ENCODE measurements around the gene HS1BP3.

The HS1BP3 gene

DNA sequence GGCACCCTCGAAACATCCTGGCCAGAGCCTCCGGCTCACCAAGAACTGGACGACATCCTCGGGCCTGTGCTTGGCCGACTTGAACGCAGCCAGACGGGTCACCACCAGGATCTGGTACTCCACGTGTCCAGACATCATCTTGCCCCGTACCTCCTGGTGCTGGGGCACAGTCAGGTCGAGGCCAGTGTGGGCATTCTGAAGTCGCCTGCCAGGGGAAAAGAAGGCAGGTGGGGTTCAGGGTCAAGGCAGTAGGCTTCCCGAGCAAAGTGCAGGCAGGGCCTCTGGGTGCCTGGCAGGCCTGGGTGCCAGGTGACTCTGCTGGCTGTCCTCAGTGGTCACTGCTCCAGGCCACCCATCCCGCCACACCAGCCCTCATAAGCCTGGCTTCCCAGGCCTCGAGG, 5.6 kb downstream of the HS1BP3 start:
- no peak for DNase-seq

DNA sequence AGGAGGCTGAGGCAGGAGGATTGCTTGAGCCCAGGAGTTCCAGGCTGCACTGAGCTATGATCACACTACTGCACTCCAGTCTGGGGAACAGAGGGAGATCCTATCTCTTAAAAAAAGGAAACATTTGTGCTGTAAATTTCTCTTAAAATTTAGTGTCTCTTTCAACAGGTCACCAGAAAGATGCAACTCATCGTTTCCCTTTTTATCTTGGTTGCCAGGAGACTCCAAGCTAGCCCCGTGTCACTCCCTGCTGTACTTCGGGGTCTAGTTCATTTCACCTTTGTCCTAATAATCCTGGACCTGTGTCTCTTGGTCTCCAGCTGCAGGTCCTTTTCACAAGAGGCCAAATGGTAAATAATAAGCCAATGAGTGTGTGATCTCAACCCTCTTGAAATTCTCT, 7.1 kb downstream of the HS1BP3 start:
- no peak for DNase-seq

DNA sequence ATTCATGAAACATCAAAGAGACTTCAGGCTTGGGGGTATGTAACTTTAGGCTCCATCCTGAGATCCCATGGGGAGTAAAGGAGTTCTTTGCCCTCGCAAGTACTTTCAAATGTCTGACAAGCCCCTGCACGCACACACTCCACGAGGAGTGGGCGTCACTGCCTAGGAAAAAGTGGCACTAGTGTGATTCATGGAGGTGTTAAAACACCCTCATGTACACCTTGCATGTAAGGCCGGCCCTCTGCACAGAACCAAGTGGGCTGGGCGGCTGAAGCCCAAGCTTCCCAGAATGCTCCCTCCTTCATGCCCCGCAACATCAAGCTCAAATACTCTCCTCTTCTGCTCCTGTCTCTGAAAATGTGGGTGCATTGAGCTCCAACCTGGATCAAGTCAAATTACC, 7.8 kb downstream of the HS1BP3 start:
- DNase-seq: no peak

DNA sequence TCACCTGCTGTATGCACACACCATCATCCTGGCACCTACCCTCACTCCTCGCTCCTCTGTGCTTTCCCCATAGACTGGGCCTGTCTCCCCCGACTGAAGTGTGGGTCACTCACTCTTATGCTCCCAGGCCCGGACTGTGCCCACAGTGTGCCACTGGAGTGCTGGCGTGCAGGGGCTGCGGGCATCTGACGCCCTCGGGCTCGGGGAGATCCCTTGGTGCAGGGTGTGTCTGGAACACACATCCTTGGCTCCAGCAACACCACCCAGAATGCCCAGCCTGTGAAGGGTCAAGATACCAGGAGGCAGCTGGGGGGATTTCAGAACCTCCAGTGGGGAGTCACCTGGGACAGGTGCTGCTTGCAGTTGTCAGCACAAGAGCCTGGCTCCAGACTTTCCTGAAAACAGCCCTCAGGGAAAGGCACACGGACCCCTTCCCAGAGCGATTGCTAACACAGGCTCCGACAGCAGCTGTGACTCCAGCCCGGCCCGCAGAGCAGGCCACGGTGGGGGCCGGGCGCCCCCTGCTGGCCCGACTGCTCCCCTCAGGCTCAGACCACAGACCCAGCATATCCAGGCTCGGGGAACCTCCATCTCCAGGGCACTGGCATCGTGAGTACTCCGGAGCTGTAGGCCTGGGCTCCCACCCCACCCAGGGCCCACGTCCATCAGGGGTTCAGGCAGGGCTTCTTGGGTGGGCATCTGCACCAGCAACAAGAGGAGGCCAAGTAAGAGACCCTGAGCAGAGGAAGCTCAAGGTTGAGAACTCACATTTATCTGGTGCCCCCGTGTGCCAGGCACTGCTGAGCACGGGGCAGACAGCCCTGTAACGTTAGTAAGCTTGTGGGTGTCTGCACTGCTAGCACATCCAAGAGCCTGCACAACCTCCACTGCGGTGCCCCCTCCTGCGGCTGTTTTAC, 8.6 kb downstream of the HS1BP3 start:
- peak; percentile 41 for DNase-seq

DNA sequence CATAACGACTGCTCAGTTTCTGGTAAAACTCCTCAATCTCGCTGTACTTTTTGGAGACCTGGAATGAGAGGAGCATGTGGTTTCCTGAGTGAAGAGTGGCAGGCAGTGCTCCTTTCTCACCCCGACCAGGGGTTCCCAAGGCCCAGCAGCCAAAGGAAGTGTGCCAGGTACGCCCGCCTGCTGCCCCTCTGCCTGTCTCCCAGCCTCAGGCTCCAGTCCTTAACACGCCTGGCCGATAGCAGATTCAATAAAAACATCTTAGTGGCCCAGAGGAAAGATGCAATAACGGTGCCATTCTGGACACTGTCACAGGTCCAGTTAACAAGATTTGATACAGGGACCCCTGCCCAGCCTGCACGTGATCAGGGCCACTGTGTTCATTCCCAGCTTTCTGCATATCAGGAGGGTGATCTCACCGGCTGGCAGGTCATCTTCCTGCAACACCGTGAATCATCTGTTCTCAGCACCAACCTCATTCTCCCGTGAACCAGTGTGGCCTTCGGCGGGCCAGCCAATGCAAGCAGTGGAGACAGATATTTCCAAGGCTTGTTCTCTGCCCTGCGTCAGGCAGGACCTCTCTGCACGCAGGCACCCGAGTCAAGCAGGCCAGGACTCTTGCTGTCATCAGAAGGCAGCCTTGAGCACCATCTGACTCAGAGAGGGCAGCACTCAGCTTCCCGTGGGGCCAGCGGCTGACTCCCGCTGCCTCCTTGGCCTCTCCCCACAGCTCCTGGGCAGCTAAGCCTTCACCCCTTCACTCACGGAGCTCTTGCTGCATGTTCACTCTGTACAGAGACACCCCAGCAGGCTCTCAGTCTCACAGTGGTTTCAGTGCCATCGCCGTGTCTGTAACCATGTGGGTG, 9.5 kb downstream of the HS1BP3 start:
- no peak for DNase-seq

DNA sequence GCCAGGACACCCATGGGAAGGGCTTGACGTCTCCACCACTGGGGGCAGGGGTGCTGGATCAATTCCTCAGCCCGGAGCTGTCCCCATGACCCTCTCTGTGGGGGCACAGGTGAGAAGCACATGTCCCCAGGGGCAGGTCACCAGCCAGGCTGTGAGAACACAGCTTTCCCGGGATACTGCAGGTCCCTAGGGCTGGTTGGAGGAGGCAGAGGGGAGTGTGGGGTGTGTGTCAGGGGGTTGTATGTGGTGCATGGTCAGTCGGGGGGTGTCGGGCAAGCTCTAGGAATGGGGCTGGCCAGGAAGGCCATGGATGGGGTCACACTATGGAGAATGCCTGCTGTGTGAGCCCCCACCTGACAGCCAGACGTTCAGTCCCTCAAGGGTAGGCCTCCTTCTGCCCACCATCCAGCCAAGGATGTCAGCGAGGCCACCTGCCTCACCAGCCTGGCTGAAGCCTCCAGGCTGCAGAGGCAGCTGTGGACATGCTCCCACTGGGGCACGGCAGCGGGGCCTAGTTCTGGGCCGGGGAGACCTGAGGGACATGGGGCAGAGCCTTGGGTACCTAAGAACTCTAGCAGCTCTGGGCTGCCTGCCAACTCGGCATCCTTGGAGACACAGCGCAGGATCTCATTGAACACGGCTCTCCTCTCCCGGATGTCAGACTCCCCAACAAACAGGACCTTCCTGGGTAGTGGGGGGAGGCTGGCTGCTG, 10.3 kb downstream of the HS1BP3 start:
- DNase-seq: no peak

DNA sequence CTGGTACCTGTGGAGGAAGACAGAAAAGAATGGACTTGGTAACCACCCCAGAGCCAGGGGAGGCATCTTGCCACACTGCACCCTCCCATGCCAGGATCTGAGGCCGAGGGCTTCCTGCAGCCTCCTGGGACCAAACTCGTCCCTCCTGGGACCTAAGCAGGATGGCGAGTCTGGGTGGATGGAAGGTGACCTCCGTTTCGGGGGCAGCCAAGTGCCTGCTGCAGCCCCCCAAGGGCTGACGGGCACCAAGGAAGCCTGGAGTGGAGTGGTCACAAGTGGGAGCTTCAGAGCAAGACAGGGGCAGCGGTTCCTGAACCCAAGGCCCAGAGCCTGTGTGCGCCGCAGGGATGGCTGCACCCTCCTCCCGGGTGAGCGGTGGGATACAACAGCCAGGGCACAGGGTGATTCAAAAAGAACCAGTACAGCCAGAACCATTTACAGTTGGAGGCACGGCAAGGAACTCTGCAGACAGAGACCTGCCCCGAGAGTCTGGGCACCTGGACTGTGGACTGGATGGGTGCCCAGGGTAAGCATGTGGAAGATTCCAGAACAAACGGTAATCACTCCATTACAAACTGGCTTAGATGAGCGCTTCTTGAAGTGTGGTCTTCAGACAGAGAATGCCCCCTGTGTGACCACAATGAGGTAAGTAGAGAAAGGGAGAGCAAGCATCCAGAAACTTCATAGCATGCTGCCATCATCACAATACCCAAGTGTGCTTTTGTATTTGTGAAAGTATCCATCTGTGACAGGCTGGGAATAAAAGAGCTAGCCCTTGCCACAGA, 12.1 kb downstream of the HS1BP3 start:
- DNase-seq: no peak

DNA sequence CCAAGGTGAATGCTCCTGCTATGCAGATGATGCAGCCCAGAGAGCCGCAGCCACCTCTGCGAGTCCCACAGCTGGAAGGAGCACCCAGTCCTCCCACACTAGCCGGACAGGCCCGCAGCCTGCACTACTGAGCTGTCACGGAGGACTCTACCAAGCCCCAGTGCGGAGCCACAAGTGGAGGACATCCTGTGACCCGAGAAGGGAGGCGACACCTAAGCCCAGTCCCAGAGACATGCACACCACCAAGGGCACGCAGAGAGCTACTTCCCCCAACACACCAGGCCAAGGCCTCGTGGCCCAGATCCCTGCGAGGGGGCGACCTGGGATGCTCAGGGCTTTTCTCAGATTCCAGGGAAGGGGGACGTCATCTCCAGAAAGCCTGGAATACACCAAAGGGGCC, 12.9 kb downstream of the HS1BP3 start:
- DNase-seq: no peak

DNA sequence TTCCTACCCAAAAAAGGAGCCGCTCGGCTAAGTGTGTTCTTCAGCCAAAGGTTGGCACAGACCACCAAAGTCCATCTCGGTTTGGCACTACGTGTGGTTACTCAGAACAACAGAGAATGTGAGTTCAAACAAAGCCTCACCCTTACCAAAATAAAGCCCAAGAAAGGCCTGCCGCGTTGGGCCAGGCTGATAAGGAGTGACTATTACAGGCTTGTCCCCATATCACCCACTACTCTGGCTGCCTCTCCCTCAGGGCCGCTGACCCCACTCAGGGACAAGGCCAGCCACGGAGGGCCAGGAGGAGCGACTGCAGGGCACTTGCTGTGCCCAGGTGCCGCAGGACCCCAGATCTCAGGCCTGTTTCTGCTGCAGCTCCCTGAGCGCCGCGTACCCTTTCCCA, 13.8 kb downstream of the HS1BP3 start:
- no peak for DNase-seq

DNA sequence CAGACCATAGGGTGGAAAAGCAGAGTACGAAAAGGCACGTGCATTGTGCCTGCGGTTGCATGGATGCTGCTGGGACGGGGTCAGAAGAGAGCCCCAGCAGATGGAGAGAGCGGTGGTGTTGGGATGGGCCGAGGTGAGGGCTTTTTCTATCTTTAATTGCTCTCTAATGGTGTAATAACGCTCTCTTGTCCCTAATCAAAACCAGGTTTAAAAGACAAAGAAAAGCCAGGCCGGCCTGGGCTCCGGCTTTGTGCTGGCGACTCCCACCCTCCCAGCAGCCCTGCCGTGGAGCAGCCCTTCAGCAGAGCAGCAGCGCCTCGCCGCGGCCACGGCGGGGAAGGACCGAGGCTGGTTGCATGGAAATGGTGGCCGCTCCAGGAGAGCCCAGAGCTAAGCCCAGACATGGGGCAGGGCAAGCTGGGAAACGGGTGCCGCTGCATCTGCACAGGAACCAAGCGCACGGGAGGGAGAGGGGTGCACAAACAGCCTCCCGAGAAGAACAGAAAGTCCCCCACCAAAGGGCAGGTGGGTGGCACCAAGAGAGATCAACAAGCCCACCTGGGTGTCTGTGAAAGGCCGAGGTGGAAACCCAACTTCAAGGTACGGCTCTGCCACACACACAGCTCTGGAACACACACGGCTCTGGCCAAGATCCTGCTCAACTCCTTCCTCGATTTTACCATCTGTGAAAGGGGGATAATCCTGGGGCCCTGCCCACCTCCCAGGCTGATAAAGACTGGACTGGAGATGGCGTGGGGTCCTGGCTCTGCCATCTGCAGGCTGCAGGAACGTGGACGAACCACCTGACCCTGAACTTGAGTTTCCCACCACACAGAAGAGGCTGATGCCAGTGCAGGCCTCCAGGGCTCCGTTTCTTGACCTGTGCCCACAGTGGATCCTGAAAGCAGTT, 15.0 kb downstream of the HS1BP3 start:
- DNase-seq: no peak

DNA sequence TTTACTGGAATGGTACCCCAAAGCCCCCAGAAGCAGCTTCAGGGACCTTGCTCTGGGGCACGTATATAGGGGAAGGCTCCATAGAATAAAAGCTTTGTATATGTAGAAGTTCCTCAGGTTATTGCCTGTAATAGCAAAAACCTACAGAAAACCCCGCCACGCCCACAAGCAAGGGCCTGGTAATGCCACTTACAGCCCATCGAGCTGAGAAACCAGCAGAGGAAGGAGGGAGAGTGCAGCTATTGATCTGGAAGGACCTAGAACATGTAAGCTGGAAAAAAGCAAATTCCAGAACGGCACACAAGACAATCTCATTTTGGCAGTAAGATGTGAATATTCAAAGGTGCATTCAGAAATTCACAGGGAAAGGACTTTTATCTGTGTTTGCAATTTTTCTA, 15.8 kb downstream of the HS1BP3 start:
- no peak for DNase-seq

DNA sequence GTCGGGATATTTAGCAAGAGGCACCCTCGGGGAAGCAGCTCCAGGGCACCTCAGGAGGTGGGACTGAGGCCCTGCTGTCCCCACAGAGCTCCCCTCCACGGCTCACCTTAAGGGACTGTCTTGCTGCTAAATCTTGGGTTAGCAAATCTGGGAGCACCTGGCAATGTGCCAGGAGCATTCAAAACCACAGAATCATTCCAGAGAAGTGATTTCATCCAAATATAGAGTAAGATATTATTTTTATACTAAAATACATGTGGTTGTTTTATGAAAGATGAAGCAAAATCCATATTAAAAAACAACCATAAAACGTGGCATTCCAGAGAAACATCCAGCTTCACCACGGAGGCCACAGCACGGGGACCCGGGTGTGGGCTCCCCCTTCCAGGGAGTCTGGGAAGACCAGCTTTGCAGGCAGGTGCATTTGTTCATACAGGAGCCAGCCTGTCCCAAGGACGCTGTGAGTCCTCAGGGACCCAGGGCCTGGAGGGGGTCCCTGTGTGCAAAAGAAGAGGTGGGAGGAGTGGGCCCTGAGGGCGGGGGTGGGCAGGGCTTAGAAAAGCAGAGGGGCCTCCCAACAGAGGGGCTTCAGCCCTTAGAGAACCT, 16.3 kb downstream of the HS1BP3 start:
- no peak for DNase-seq

DNA sequence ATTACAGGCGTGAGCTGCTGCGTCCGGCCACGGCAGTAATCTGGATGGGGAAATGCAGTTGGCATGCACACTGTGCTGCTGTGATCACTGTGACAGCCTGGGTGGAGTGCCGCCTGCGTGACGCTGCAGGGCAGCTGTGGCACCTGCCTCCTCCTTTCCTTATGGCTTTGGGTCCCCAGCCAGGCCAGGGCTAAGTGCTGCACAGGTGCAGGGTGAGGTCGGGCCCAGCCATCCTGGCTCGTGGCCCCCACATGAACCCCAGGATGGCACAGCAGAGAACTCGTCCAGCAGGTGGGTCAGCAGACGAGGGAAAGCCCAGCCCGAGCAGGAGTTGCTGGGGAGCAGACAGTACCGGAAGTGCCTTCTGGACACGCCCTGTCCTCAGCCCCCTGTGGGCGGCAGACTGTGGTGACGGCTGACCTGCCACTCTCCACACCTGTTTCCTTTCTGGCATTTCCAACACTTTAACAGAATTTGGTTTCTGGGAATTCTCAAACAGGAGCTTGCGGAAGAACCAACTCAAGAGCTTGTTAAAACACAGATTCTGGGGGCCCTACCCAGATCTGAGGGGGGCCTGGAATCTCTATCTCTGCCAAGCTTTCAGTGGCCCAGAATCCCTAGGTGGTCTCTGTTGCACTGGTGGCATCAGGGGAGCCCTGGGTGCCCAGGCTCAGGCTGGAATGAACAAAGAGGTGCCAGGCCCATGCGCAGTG, 16.9 kb downstream of the HS1BP3 start:
- no peak for DNase-seq

DNA sequence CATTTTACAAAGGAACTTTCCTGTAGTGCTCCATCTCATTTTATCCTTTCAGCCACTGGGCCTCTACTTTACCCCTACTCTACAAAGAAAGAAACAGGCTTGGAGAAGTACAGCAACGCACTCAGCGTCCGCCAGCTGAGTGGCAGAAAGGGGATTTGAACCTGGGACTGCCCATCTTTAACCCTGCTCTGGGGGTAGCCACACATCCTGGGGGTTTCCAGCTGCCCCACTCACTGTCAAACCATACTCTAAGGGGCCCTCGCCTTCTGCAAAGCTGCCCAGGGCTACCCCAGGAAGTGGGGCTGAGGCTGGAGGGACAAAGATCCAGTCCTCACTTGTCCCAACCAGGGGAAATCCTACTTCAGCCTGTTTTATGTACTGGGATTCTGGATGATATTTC, 17.9 kb downstream of the HS1BP3 start:
- DNase-seq: no peak

DNA sequence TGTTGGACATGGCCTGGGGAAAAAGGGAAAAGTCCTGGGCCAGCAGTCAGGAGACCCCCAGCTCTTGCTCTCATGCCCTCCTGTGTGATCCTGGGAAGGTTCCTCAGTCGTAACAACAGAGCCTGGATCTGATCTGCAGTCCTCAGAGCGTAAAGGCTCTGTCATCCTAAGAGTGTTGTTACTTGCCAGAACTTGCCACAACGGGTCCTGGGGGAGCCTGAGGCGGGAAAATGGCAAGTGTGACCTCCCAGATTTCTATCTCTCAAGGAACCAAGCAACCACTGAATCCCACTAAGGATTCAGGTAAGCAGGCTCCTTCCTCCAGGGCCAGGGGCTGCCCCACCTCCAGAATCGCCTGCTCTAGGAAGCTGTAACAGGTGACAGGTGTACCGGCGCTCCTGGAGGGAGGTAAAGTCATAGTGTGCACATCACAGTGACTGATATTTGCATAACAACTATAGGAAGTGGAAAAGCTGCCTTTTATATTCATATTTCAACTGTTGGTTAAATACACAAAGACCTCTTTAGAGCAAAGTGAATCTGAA, 18.4 kb downstream of the HS1BP3 start:
- no peak for DNase-seq

DNA sequence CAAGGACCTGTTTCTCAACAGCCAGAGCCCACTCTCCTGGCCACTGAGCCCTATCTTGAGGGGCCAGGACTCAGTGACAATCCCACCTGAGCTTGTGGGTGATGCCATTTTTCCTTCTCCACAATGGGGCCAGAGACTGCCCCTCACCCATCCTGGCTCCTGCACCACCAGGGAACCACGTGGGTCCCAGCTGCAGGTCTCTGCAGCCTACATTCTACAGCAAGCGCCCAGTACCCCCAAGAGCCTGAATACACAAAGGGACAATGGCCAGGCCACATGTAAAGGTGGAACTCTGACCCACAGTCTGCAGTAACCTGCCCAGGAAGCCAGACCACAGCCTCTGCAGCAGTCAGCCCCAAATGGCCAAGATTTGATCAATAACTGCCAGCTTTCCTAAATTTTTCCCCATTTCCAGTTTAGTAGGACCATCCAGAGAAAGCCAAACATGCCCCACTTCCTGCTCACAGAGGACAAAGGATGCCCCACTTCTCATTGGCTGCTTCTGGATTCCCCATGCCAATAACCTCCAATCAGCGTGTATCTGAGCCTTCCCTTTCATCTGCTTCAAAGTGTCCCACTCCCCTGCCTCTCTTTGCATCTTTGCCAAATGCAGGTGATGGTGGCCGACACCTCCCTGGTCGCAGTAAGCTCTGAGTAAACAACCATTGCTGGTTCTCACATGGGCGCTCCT, 19.1 kb downstream of the HS1BP3 start:
- no peak for DNase-seq

DNA sequence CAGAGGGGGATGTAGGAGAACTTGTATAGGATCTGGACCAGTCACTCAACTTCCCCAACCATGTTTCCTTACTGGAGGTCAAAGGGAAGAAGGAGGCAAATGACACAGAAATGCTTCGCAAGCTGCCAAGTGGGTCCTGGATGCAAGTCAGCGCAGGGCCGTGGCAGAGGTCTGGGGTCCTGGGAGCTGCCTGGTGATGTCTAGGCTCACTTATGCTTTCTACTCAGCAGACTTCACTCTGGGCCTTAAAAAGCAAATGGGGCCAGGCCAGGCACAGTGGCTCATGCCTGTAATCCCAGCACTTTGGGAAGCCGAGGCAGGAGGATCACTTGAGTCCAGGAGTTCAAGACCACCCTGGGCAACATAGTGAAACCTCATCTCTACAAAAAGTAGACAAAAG, 19.9 kb downstream of the HS1BP3 start:
- no peak for DNase-seq

DNA sequence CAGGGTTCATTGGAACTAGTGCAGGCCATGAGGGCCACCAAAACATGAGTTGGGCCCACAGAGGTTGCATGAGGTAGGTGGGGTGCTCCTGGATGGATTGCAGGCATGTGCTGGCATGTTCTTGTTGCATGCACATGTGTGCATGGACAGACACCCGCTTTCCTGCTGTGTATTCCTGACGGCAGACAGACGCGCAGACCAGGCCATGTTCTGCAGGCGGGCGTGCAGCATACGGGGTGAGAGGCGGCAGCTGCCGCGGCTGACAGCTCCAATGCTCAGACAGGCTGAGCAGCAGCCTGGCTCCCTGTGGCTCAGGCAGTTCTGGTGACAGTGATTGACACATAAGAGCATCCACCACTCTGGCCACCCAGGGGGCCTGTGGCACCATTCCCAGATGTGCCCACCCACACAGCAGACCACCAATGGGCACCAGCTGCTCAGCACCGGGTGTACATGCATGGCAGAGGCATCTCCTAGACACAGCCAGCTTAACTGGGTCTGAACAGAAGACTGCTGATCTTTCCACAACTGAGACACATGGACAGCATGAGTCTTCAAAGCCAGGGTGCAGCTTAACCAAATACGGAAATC, 21.2 kb downstream of the HS1BP3 start:
- DNase-seq: no peak

DNA sequence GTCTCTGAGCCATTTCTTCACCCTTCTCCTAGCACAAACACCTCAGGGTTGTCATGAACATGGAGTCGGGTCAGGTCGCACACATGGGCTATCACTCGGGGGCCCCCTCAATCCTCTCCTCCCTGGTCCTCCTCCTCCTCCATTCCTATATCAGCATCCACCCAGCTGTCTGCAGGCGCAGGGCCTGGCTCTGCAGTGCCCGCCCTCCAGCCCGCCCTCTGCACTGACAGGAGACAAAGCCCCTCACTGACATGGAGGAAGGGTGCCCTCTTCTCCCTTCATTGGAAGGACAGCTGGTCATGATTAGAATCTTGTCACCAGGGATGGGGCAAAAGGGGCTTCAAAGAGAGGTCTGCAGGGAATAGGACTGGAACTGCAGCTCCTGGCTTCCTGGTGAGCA, 21.7 kb downstream of the HS1BP3 start:
- DNase-seq: no peak

Measured in stimulated activated naive CD4-positive, alpha-beta T cell treated with Interleukin-2 at 50 U/mL for 16 hours (primary cell).